Endothelial cell of hepatic sinusoid (primary cell): Measurements from ENCODE around the gene PTPRG.

Source experiments
- in situ Hi-C: cut with HindIII; loops from 2 replicates; pipeline ENCODE4 v1.10.0; 2017; ENCODE audit warnings: low sequenced_read_pairs

PTPRG gene

GRCh38 chr3:62119139-62119538, 557.8 kb downstream of the PTPRG start:
- in situ Hi-C loops, result no loop called here

- in situ Hi-C loops, result no loop called here
Observed at GRCh38 chr3:62122819-62123218, 561.4 kb downstream of the PTPRG start.

- in situ Hi-C loops, result no loop called here
Observed at GRCh38 chr3:62125380-62125779, 564.0 kb downstream of the PTPRG start.

- in situ Hi-C loops, result no loop called here
Observed at GRCh38 chr3:62127116-62127515, 565.7 kb downstream of the PTPRG start.

- in situ Hi-C loops, result no loop called here
Observed at GRCh38 chr3:62128051-62128450, 566.7 kb downstream of the PTPRG start.

- in situ Hi-C loops, result no loop called here
Observed at GRCh38 chr3:62128681-62129080, 567.3 kb downstream of the PTPRG start.

GRCh38 chr3:62131050-62131449, 569.7 kb downstream of the PTPRG start:
- in situ Hi-C loops, result no loop called here

- in situ Hi-C loops, result no loop called here
Observed at GRCh38 chr3:62131620-62132019, 570.2 kb downstream of the PTPRG start.

- in situ Hi-C loops, result no loop called here
Observed at GRCh38 chr3:62132027-62132602, 570.7 kb downstream of the PTPRG start.

- in situ Hi-C loops, result no loop called here
Observed at GRCh38 chr3:62133015-62133414, 571.6 kb downstream of the PTPRG start.

GRCh38 chr3:62134061-62134496, 572.7 kb downstream of the PTPRG start:
- in situ Hi-C loops, result no loop called here

- in situ Hi-C loops, result no loop called here
Observed at GRCh38 chr3:62135741-62136140, 574.4 kb downstream of the PTPRG start.

- in situ Hi-C loops, result no loop called here
Observed at GRCh38 chr3:62139957-62140356, 578.6 kb downstream of the PTPRG start.

GRCh38 chr3:62142331-62143085, 581.1 kb downstream of the PTPRG start:
- in situ Hi-C loops, result no loop called here

- in situ Hi-C loops, result no loop called here
Observed at GRCh38 chr3:62143843-62144450, 582.6 kb downstream of the PTPRG start.

- in situ Hi-C loops, result no loop called here
Observed at GRCh38 chr3:62144482-62144881, 583.1 kb downstream of the PTPRG start.

- in situ Hi-C loops, result no loop called here
Observed at GRCh38 chr3:62145086-62145757, 583.9 kb downstream of the PTPRG start.

GRCh38 chr3:62149539-62149938, 588.2 kb downstream of the PTPRG start:
- in situ Hi-C loops, result no loop called here

GRCh38 chr3:62149962-62150361, 588.6 kb downstream of the PTPRG start:
- in situ Hi-C loops, result no loop called here

- in situ Hi-C loops, result no loop called here
Observed at GRCh38 chr3:62151591-62151990, 590.2 kb downstream of the PTPRG start.

- in situ Hi-C loops, result no loop called here
Observed at GRCh38 chr3:62153231-62153630, 591.9 kb downstream of the PTPRG start.
